Measurements from ENCODE around the gene TNFAIP8.

Gene TNFAIP8

DNA sequence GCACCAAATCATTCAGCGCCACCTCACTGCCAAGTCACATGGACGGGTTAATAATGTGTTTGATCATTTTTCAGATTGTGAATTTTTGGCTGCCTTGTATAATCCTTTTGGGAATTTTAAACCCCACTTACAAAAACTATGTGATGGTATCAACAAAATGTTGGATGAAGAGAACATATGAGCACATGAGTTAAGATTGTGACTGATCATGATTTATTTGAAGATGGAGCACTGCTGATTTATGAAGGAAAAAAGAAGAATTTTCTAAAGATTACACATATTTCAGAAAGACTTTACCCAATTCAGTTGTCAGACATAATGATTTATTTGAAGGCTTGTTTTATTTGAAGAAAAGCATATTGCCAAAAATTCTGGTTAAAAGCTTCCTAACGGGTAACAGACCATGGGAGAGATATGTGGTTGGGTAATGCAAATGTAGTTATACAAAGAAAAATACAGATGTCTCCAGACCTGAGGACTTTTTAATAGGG is 37.4 kb downstream of the TNFAIP8 start:
- Histone ChIP-seq H3K79me1 (ENCODE audit: low read length) (no peaks in the 10 kb centered on the region), H3K79me2 (ENCODE audit: control insufficient read depth, insufficient read depth, low read length) (no peaks in the 10 kb centered on the region), H2BK15ac (replicated peaks; ENCODE audit: low read depth) (no peak overlapping the region), H3K18ac (ENCODE audit: low read length) (no peak overlapping the region), H2BK120ac (ENCODE audit: low read depth, low read length) (no peak overlapping the region), H2AK5ac (ENCODE audit: low read length) (no peak overlapping the region), H3K4me3 (ENCODE audit: low read length) (no peak overlapping the region), H3K56ac (ENCODE audit: low read length) (no peak overlapping the region), H3K36me3 (ENCODE audit: control insufficient read depth, insufficient read depth, low read length) (peaks cover 2% of the 10 kb centered on the region), H3K4me1 (ENCODE audit: control insufficient read depth, low read depth, low read length) (peaks cover 3% of the 10 kb centered on the region), H4K5ac (ENCODE audit: low read length) (no peak overlapping the region), H2BK5ac (ENCODE audit: low read length) (no peak overlapping the region), H4K8ac (ENCODE audit: low read depth, low read length) (no peak overlapping the region), H3K4ac (ENCODE audit: low read depth, low read length) (no peak overlapping the region), H3K27ac (ENCODE audit: low read depth, low read length) (no peak overlapping the region), H3K9ac (ENCODE audit: low read length) (no peak overlapping the region), H3K23ac (ENCODE audit: low read length) (no peak overlapping the region), H3K27me3 (ENCODE audit: insufficient read depth, low read length, poor library complexity) (no peaks in the 10 kb centered on the region), H3K4me2 (ENCODE audit: low read length) (no peak overlapping the region)
- WGBS (ENCODE audit: extremely low coverage, insufficient coverage, low lambda C conversion rate) = no CpG with 5 or more reads among the region's 3 CpGs
- DNase-seq = no peak

- Histone ChIP-seq H3K4me1 (ENCODE audit: control insufficient read depth, low read depth, low read length) (peaks cover 3% of the 10 kb centered on the region), H2AK5ac (ENCODE audit: low read length) (no peak overlapping the region), H3K4me2 (ENCODE audit: low read length) (no peak overlapping the region), H3K79me1 (ENCODE audit: low read length) (no peaks in the 10 kb centered on the region), H2BK15ac (replicated peaks; ENCODE audit: low read depth) (no peak overlapping the region), H3K4me3 (ENCODE audit: low read length) (no peak overlapping the region), H4K8ac (ENCODE audit: low read depth, low read length) (no peak overlapping the region), H2BK5ac (ENCODE audit: low read length) (no peak overlapping the region), H3K9ac (ENCODE audit: low read length) (no peak overlapping the region), H3K36me3 (ENCODE audit: control insufficient read depth, insufficient read depth, low read length) (peaks cover 2% of the 10 kb centered on the region), H3K4ac (ENCODE audit: low read depth, low read length) (no peak overlapping the region), H3K23ac (ENCODE audit: low read length) (no peak overlapping the region), H4K5ac (ENCODE audit: low read length) (no peak overlapping the region), H3K18ac (ENCODE audit: low read length) (no peak overlapping the region), H3K56ac (ENCODE audit: low read length) (no peak overlapping the region), H3K27ac (ENCODE audit: low read depth, low read length) (no peak overlapping the region), H3K79me2 (ENCODE audit: control insufficient read depth, insufficient read depth, low read length) (no peaks in the 10 kb centered on the region), H3K27me3 (ENCODE audit: insufficient read depth, low read length, poor library complexity) (no peaks in the 10 kb centered on the region), H2BK120ac (ENCODE audit: low read depth, low read length) (no peak overlapping the region)
- WGBS (ENCODE audit: extremely low coverage, insufficient coverage, low lambda C conversion rate) = no CpG with 5 or more reads among the region's 1 CpG
- no peak for DNase-seq
Observed at GRCh38 chr5:119393746-119394145, 37.9 kb downstream of the TNFAIP8 start.

DNA sequence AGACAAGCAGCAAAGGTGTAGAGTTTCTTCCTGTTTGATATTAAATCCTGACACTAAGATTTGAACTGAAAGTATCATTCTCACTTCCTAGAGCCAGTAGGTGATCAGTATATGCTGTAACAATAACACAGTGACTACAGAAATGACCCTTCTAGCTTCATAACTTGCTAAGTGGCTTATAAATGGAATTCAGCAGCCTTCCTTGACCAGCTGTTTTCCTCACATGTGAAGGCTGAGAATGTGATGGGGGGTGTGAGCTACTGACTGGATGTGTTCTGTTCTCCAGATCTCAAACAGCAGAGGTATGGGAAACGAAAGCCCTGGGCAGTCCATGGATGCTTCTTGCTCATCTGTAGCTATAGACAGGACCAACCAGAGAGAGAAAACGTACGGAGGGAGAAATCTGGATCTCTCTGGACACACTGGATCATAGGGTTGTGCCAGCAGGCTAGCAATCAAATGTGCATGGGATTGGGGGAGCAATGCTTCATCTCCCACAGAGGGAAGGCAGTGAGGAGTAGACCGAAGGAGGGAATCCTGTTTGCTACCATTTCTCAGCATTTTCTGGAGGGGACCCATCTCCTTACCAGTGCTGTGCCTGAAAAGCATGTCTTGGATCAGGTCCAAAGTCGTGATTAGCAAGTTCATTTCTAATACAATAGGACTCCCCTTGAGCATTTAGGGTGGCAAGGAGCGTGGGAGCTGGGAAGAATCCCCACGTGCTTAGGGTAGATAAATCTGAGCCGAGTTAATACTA is 39.4 kb downstream of the TNFAIP8 start:
- H3K23ac ChIP-seq (ENCODE audit: low read length) = no peak overlapping the region
- H3K4me2 ChIP-seq (ENCODE audit: low read length) = no peak overlapping the region
- H2BK15ac ChIP-seq (replicated peaks; ENCODE audit: low read depth) = no peak overlapping the region
- WGBS (ENCODE audit: extremely low coverage, insufficient coverage, low lambda C conversion rate) = no CpG with 5 or more reads among the region's 8 CpGs
- no peak overlapping the region for H3K27ac ChIP-seq (ENCODE audit: low read depth, low read length)
- no peak overlapping the region for H3K4me3 ChIP-seq (ENCODE audit: low read length)
- H3K4me1 ChIP-seq (ENCODE audit: control insufficient read depth, low read depth, low read length) = peaks cover 3% of the 10 kb centered on the region
- H3K9ac ChIP-seq (ENCODE audit: low read length) = no peak overlapping the region
- no peak overlapping the region for H2AK5ac ChIP-seq (ENCODE audit: low read length)
- H3K79me2 ChIP-seq (ENCODE audit: control insufficient read depth, insufficient read depth, low read length) = no peaks in the 10 kb centered on the region
- H2BK5ac ChIP-seq (ENCODE audit: low read length) = no peak overlapping the region
- DNase-seq = no peak
- H4K5ac ChIP-seq (ENCODE audit: low read length) = no peak overlapping the region
- H3K56ac ChIP-seq (ENCODE audit: low read length) = no peak overlapping the region
- no peaks in the 10 kb centered on the region for H3K27me3 ChIP-seq (ENCODE audit: insufficient read depth, low read length, poor library complexity)
- H3K4ac ChIP-seq (ENCODE audit: low read depth, low read length) = no peak overlapping the region
- H4K8ac ChIP-seq (ENCODE audit: low read depth, low read length) = no peak overlapping the region
- no peak overlapping the region for H2BK120ac ChIP-seq (ENCODE audit: low read depth, low read length)
- peaks cover 2% of the 10 kb centered on the region for H3K36me3 ChIP-seq (ENCODE audit: control insufficient read depth, insufficient read depth, low read length)
- H3K79me1 ChIP-seq (ENCODE audit: low read length) = no peaks in the 10 kb centered on the region
- H3K18ac ChIP-seq (ENCODE audit: low read length) = no peak overlapping the region

DNA sequence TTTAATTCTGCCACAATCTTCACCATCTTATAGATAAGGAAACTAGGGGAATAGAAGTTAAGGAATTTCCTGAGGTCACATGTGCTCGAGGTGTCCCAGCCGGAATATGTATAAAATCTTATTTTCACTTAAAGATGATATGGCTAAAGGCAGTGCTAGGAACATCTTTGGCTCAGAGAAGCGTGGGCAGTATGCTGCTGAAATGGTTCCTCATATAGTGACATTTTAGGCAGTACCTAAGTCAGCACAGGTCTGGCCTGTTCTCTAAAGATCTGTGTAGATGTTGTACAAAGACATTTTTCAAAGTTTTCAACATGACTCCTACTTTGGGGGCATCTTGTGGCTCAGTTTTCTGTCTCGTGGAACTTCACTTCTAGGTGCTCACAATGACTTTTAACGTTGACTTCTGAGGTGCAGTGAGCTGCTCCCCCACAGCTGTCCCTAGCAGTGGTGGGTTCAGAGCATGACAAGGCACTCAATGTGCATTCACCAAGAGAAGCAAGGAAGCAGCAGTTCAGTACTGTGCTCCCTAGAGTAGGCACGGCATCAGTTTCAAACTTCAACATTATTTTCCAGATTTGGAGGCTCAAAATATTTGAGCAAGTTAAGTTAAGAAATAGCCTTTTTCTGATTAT is 40.3 kb downstream of the TNFAIP8 start:
- no peak overlapping the region for H3K27ac ChIP-seq (ENCODE audit: low read depth, low read length)
- H2BK5ac ChIP-seq (ENCODE audit: low read length) = no peak overlapping the region
- H3K56ac ChIP-seq (ENCODE audit: low read length) = no peak overlapping the region
- no CpG with 5 or more reads among the region's 6 CpGs for WGBS (ENCODE audit: extremely low coverage, insufficient coverage, low lambda C conversion rate)
- H3K27me3 ChIP-seq (ENCODE audit: insufficient read depth, low read length, poor library complexity) = no peaks in the 10 kb centered on the region
- H3K18ac ChIP-seq (ENCODE audit: low read length) = no peak overlapping the region
- H3K4me1 ChIP-seq (ENCODE audit: control insufficient read depth, low read depth, low read length) = peaks cover 3% of the 10 kb centered on the region
- H4K8ac ChIP-seq (ENCODE audit: low read depth, low read length) = no peak overlapping the region
- no peak overlapping the region for H3K23ac ChIP-seq (ENCODE audit: low read length)
- no peak for DNase-seq
- H3K9ac ChIP-seq (ENCODE audit: low read length) = no peak overlapping the region
- H3K4me3 ChIP-seq (ENCODE audit: low read length) = no peak overlapping the region
- no peak overlapping the region for H2BK15ac ChIP-seq (replicated peaks; ENCODE audit: low read depth)
- no peaks in the 10 kb centered on the region for H3K79me1 ChIP-seq (ENCODE audit: low read length)
- H2AK5ac ChIP-seq (ENCODE audit: low read length) = no peak overlapping the region
- H3K79me2 ChIP-seq (ENCODE audit: control insufficient read depth, insufficient read depth, low read length) = no peaks in the 10 kb centered on the region
- no peak overlapping the region for H2BK120ac ChIP-seq (ENCODE audit: low read depth, low read length)
- H3K4me2 ChIP-seq (ENCODE audit: low read length) = no peak overlapping the region
- peaks cover 2% of the 10 kb centered on the region for H3K36me3 ChIP-seq (ENCODE audit: control insufficient read depth, insufficient read depth, low read length)
- H4K5ac ChIP-seq (ENCODE audit: low read length) = no peak overlapping the region
- H3K4ac ChIP-seq (ENCODE audit: low read depth, low read length) = no peak overlapping the region

- H4K5ac ChIP-seq (ENCODE audit: low read length) = no peak overlapping the region
- WGBS (ENCODE audit: extremely low coverage, insufficient coverage, low lambda C conversion rate) = no CpG with 5 or more reads among the region's 10 CpGs
- no peak overlapping the region for H3K9ac ChIP-seq (ENCODE audit: low read length)
- no peak overlapping the region for H2BK120ac ChIP-seq (ENCODE audit: low read depth, low read length)
- H3K27ac ChIP-seq (ENCODE audit: low read depth, low read length) = no peak overlapping the region
- H3K79me2 ChIP-seq (ENCODE audit: control insufficient read depth, insufficient read depth, low read length) = no peaks in the 10 kb centered on the region
- H3K56ac ChIP-seq (ENCODE audit: low read length) = no peak overlapping the region
- peaks cover 3% of the 10 kb centered on the region for H3K4me1 ChIP-seq (ENCODE audit: control insufficient read depth, low read depth, low read length)
- H3K18ac ChIP-seq (ENCODE audit: low read length) = no peak overlapping the region
- no peak overlapping the region for H3K23ac ChIP-seq (ENCODE audit: low read length)
- H3K4me3 ChIP-seq (ENCODE audit: low read length) = no peak overlapping the region
- H3K4ac ChIP-seq (ENCODE audit: low read depth, low read length) = no peak overlapping the region
- H3K4me2 ChIP-seq (ENCODE audit: low read length) = no peak overlapping the region
- no peaks in the 10 kb centered on the region for H3K79me1 ChIP-seq (ENCODE audit: low read length)
- no peak overlapping the region for H2BK15ac ChIP-seq (replicated peaks; ENCODE audit: low read depth)
- peaks cover 2% of the 10 kb centered on the region for H3K36me3 ChIP-seq (ENCODE audit: control insufficient read depth, insufficient read depth, low read length)
- H4K8ac ChIP-seq (ENCODE audit: low read depth, low read length) = no peak overlapping the region
- no peaks in the 10 kb centered on the region for H3K27me3 ChIP-seq (ENCODE audit: insufficient read depth, low read length, poor library complexity)
- no peak for DNase-seq
- H2AK5ac ChIP-seq (ENCODE audit: low read length) = no peak overlapping the region
- no peak overlapping the region for H2BK5ac ChIP-seq (ENCODE audit: low read length)
Observed at GRCh38 chr5:119397518-119398380, 41.9 kb downstream of the TNFAIP8 start.

Data from mesendoderm (in vitro differentiated cells).